ENCODE results near the gene SLC28A2.
"Not testable (repeated sequence)": the region's sequence is repeated elsewhere in the genome, so short reads cannot be mapped to it uniquely, and the experiment has no call there.

Gene SLC28A2
- total RNA-seq = 0 to 0.06 reads per million in 2 experiments

GRCh38 chr15:45251888-45252287, at the start of gene SLC28A2:
Gene SLC28A2 (plus strand): TSS chr15:45252234. CDS start chr15:45253216, 982 bp downstream.
- DNase-seq (ENCODE audit: low read depth) = no peak

- no peak for DNase-seq (ENCODE audit: low read depth)
These were observed 48.9 kb upstream of the SLC28A2 start for GRCh38 chr15:45203182-45203581.

DNA sequence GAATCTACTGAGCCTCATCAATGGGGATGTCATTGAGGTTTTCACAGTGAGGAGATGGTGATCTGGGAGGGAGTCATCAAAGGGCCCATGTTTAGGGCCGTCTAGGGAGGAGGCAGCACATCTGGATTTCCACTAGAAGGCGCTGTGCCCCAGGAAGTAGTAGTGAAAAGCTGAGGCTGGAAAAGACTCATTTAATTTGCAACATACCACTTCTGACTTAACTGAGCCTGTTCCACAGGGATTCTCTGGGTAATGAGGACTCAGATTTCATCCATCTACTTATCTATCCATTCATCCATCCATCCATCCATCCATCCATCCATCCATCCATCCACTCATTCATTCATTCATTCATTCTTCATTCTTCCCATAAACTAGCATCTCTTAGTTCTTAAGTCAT, 46.8 kb upstream of the SLC28A2 start:
- no peak for DNase-seq (ENCODE audit: low read depth)

DNA sequence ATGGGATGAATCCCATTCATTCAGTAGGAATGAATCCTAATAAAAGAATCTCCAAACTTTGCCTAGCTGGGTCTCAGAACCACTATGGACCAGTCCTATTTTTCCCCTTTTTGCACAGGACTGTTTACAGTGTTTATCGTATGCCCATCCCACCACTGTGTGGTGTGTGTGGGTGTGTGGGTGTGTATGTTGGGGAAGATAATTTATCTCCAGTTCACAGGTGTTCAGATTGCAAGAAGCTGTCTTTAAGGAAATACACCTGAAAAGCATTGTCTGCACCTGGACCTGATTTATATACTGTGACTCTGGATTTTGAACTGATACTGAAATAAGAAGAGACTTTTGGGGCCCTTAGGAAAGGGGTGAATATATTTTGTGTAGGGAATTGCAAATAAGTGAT, 39.5 kb upstream of the SLC28A2 start:
- DNase-seq (ENCODE audit: low read depth) = no peak

DNA sequence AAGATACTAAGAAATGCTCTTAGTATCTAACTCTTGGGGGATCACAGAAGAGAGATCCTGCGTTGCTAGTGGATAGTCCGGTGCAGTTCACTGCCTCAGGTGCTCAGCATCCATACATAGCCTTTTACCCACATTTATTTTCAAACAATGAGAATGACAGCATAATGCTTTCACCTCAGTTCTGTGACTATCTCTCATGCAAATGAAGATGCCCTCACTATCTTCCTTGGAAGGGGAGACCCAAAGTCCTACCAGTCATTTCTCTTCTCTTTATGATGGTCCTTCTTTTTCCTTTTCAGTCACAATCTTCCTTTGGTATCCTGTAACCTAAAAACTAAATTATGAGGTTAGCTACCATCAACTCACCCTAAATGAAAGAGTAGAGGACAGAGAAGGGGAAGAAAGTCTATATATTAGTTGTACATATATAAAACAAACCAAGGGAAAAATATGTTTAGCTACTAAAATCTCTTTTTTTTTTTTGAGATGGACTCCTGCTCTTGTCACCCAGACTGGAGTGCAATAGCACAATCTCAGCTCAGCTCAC, 30.9 kb upstream of the SLC28A2 start:
- no peak for DNase-seq (ENCODE audit: low read depth)

GRCh38 chr15:45221967-45222366, 30.1 kb upstream of the SLC28A2 start:
- DNase-seq (ENCODE audit: low read depth) = no peak

- no peak for DNase-seq (ENCODE audit: low read depth)
These were observed 27.3 kb upstream of the SLC28A2 start for GRCh38 chr15:45224621-45225217.

DNA sequence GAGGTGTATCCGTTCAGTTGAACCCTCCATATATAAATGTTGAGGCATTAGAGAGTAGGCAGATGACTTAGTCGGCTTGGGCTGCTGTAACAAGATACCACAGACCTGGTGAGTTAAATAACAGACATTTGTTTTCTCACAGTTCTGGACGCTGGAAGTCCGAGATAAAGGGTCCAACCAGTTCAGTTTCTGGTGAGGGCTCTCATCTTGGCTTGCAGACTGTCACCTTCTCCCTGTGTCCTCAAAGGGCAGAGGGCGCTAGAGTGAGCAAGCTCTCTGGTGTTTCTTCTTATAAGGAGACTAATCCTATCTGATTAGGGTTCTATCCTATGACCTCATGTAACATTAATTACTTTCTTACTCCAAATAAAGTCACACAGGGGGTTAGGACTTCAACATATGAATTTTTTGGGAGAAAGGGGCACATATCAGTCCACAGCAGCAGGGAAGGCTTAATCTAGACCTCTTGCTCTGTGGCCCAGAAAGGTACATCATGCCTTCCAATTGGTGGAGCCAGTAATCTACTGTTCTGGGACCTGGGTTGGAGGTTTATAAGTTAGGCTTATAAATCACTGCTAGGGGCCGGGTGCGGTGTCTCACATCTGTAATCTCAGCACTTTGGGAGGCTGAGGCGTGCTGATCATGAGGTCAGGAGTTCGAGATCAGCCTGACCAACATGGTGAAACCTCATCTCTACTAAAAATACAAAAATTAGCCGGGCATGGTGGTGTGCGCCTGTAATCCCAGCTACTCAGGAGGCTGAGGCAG, 26.3 kb upstream of the SLC28A2 start:
- no peak for DNase-seq (ENCODE audit: low read depth)

DNA sequence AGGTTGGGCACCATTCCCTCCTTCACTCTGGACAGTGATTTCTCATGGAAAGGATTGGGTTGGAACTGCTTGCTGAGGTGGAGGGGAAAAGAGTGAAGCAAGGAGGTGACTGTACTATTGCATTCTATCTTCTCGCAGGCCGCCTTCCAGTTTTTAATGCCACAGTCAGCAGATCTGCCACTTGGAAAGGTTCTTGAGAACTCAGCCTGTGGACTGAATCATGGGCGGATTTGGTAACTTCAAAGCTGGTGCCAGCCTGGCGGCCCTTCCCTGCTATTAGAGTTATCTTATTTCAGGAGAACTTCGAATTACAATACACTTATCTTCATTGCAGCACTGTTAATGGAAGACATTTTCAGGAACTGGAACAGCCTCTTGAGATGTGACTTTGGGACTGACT, 23.1 kb upstream of the SLC28A2 start:
- no peak for DNase-seq (ENCODE audit: low read depth)

DNA sequence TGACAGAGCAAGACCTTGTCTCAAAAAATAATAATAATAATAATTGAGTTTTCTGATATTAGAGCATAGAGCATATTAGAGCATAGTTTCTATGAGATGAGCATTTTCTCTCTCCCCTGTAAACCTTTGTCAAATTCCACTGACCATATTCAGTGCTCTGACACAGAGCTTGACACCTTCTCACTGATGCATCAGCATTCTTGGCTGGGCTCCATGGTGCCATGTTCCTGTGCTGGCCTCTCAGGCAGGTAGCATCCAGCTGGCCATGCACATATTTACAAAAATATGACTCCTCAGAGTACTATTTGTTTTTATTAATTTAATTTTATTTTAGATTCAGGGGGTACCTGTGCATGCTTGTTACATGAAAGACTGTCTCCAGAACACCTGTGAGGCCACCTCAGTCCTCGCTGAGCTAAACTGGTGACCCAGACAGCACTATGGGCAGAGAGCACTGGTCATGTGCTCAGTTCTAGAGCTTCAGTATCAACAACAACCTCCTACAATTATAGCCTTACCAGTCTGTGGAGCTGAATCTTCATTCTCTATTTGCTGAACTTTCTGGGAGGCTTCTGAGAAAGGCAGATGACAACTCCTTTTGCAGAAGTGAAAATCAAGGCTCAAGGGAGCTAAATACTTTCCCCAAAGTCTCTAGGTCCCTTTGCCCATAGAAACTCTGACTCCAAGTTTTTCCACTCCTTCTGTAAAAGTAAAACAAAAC, 21.6 kb upstream of the SLC28A2 start:
- no peak for DNase-seq (ENCODE audit: low read depth)

GRCh38 chr15:45231132-45231531, 20.9 kb upstream of the SLC28A2 start:
- no peak for DNase-seq (ENCODE audit: low read depth)

DNA sequence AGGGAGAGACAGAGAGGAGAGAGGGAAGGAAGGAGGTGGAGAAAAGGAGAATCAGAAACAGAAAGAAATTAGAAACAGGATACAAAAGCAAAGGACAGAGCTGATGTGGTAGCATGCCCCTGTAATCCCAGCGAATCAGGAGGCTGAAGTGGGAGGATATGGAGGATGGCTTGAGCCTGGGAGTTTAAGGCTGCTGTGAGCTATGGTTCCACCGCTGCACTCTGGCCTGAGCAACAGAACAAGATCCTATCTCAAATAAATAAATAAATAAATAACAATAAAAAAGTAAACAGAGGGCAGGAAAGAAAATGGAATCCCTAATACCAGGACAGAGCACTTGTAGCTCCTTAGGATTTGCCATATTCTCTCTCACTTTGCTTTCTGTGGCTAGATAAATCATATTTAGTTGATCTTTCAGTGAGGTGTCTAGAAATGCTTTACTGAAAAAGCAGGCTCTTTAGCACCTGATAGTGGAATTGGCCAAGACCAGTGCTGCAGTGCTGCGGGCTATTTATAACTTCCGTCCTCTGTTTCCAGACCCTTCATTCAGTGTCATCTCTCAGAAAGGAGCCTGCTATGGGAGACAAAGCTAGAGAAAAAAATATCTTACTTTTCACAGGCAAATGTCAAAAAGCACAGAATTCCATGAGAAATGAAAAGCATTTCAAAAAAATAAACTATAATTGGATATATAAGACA, 20.0 kb upstream of the SLC28A2 start:
- no peak for DNase-seq (ENCODE audit: low read depth)

- DNase-seq (ENCODE audit: low read depth) = no peak
These were observed 17.3 kb upstream of the SLC28A2 start for GRCh38 chr15:45234562-45235235.

DNA sequence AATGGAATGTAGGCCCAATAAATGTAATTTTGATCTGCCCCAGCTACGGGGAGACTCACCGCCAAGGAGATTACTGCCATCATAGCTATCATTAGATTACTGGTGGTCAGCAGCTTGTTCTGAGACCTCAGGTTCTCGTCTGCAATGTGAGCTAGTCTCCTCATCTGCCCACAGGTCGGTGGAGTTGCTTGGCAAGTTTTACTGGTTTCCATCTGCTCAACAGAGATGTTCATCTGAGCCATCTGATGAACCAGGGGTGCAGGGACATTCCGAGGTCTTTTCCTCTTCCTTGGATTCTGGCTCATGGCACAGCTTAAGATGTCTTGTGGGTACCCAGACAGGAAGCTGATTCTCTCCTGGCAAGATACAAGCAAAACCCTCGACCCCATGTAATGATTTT, 15.2 kb upstream of the SLC28A2 start:
- not testable (repeated sequence) for DNase-seq (ENCODE audit: low read depth)

DNA sequence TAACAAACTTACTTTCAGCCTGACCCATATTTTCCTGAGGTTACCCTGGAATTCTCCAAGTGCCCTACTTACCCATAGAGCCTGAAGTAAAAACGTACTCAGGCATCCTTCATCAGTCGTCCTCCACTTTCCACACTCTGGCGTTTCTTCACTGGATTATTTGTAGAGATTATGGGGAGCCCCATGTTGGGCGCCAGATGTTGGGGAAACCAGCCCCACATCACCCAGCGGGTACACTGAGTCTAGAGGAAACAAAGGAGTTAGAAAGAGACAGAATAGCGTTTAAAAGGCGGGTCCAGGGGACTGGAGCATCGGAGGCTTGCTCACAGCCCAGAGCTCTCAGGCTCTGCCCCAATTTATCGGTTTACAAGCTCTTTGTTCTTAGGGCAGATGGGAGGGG, 9.7 kb upstream of the SLC28A2 start:
- DNase-seq (ENCODE audit: low read depth) = no peak

DNA sequence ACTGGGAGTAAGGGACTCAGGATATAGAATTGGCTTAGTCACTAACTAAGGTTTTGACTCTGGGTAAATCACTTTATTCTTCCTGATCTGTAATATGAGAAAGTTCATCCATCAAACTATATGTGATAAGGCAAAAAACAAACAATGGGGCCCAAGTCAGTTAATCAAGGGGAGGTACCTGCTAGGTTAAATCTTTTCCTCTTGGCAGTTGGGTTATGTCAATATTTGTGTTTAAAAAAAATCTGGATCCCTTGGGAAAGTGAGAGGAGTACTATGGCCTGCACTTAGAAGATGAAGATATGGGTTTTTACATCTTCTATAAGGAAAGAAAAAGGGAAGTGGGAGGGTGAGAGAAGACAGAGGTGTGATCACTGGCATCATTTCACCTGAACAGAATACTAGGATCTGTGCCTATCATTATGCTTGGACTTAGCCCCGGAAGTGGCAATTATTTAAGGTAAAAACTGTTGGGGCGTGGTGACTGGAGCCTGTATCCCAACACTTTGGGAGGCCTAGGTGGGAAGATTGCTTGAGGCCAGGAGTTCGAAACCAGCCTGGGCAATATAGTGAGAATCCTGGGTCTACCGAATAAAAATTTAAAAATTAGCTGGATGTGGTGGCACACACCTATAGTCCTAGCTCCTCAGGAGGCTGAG, 2.8 kb upstream of the SLC28A2 start:
- no peak for DNase-seq (ENCODE audit: low read depth)

- DNase-seq (ENCODE audit: low read depth) = no peak
These were observed 1.3 kb downstream of the SLC28A2 start for GRCh38 chr15:45253330-45253729.

GRCh38 chr15:45254405-45254804, 2.4 kb downstream of the SLC28A2 start:
- DNase-seq (ENCODE audit: low read depth) = no peak

DNA sequence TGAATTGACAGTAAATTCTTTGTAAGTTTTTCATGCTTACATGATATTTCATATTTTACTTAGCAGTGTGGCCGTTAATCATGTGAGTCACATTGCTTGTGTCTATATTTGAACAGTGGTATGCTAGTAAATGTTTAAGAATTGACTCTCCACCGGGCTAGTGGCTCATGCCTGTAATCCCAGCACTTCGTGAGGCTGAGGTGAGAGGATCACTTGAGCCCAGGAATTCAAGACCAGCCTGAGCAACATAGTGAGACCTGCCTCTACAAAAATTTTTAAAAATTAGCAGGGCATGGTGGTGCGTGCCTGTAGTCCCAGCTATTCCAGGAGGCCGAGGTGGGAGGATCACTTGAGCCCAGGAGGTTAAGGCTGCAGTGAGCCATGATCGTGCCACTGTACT, 2.8 kb downstream of the SLC28A2 start:
- DNase-seq (ENCODE audit: low read depth) = not testable (repeated sequence)

- DNase-seq (ENCODE audit: low read depth) = no peak
These were observed 7.8 kb downstream of the SLC28A2 start for GRCh38 chr15:45259796-45260195.

- DNase-seq (ENCODE audit: low read depth) = no peak
These were observed 10.9 kb downstream of the SLC28A2 start for GRCh38 chr15:45262906-45263461.

Measured in T follicular helper cell (primary cell).